GM18858 (cell line): Measurements from ENCODE around the gene TMEM202.
"Not testable (repeated sequence)": the region's sequence is repeated elsewhere in the genome, so short reads cannot be mapped to it uniquely, and the experiment has no call there.

Source experiments
- ATAC-seq: cut with Tn5 transposase; IDR thresholded peaks from one replicate; pipeline ENCODE4 v1.9.1; 2021; ENCODE audit not compliant: unreplicated experiment

The TMEM202 gene

DNA sequence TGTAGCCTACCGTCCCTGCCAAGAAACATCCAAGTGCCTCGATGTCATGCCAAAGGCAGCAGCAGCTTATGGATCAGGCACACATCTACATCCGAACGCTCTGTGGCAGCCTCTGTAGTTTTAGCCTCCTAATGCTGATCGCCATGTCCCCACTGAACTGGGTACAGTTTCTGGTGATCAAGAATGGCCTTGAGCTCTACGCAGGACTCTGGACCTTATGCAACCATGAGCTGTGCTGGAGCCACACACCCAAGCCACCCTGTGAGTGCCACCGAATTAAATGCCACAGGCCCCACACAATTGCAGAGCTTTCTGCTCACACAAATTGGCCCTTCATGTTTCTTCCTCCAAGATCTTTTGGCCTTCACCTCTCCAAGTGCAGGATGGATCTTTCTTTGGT is 543 bp downstream of the TMEM202 start:
- ATAC-seq, result no peak

DNA sequence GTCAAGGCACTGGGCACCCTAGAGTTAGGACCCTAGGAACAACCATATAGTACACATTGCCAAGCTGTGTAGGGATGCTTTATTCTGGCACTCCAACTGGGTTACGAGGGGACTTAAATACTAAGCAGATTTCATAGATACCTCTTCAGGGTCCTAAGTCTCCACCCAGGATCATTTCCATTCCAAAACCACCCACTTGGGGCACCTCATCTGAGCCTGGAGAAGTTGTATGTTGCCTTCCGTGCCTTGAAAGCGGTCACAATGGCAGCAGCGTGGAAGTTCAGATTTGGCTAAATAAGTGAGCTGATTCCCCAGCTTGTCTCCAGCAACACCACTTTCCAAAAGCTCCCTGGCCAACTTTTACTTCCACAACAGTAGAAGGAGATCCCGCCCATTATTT is 4.6 kb downstream of the TMEM202 start:
- no peak for ATAC-seq

DNA sequence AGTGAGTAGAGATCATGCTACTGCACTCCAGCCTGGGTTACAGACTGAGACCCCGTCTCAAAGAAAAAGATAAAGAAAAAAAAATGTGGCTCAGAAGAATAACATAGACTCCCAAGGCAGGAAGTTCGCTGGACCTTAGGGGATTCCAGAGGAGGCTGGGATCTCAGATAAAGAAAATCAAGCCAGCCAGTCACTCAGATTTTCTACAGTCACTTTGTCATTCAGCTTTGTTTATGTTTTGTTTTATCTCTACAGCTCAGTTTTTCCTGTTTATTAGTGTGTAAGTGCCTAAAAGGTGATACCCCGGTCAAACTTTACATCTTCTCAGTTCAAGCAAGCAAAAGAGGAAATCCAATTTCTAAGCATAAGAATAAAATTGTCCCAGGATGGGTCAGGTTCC is 6.3 kb downstream of the TMEM202 start:
- ATAC-seq, result no peak

DNA sequence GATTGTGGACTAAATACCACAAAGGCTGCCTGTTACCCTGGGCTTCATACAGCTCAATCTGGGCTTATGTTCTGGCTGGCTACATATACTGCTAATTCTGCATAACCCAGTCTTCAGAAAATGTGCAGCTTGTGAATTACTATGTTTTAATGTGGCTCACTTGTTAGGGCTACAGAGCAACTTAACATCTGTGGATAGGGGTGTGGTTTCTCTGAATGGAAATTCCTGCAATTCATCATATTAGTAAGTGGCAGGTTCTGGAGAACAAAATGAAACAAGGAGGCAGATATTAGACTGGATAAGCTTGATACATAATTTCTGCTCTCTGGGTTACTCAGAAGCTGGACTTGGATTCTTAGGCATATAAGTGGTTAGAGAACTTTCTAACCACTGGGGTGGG is 6.7 kb downstream of the TMEM202 start:
- no peak for ATAC-seq

DNA sequence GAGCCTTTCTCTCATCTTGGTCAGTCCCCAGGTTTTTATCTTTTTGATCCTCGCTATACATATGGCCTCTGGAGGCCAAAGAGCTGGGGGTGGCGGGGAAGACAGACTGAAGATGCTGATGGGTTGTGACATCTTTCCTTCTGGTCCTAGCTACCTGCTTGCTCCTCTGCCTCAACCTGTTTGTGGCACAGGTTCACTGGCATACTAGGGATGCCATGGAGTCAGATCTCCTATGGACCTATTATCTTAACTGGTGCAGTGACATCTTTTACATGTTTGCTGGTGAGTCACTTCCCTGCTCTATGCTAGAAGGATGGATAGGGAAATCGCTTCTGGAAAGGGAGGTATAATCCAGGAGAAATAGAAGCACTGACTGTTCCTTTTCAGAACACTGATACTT is 8.8 kb downstream of the TMEM202 start:
- ATAC-seq, result no peak

DNA sequence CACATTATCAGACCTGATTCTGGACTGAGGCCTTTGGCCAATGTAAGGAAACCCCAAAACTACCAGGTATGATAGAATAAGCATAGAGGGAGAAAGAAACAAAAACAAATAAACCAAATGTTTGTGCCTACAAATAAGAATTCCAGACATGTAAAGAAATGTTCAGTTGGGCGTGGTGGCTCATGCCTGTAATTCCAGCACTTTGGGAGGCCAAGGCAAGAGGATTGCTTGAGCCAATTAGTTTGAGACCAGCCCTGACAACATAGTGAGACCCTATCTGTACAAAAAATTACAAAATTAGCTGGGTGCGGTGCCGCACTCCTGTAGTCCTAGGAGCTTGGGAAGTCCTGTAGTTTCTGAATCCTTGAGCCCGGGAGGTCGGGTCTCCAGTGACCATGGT is 13.0 kb downstream of the TMEM202 start:
- ATAC-seq, result no peak

DNA sequence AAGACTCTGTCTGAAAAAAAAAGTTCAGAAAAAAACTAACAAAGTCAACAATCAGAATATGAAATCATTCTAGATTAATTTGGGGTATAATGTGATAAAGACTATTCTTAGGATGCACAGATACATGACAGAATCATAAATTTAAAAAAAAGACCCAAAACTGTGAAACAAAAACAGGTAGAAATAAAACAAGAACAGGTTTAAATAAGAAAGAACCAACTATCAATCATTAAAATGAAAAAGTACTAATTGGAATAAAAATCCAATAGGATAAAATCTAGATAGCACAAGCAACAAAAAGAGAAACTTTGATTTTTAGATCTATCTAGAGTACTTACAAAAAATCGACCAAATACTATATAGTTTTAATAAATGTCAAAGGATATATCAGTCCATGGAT is 13.4 kb downstream of the TMEM202 start:
- ATAC-seq, result no peak

DNA sequence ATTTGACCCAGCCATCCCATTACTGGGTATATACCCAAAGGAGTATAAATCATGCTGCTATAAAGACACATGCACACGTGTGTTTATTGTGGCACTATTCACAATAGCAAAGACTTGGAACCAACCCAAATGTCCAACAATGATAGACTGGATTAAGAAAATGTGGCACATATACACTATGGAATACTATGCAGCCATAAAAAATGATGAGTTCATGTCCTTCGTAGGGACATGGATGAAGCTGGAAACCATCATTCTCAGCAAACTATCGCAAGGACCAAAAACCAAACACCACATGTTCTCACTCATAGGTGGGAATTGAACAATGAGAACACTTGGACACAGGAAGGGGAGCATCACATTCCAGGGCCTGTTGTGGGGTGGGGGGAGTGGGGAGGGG is 15.2 kb downstream of the TMEM202 start:
- not testable (repeated sequence) for ATAC-seq

DNA sequence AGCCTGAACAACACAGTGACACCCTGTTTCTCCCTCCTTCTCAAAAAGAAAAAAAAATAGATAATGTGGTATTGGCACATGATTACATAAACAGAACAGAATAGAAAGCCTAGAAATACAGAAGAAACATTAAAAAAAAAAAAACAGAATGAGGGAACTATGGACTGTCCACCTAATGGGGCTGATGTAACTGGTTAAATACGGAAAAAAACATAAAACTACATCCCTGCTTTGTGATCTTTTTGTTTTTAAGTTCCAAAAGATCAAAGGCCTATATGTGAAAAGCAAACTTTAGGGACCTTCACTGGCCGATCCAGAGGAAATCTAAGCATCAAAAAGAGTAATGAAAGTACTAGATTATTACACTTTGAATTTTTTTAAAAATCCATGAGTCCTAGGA is 17.2 kb downstream of the TMEM202 start:
- no peak for ATAC-seq

DNA sequence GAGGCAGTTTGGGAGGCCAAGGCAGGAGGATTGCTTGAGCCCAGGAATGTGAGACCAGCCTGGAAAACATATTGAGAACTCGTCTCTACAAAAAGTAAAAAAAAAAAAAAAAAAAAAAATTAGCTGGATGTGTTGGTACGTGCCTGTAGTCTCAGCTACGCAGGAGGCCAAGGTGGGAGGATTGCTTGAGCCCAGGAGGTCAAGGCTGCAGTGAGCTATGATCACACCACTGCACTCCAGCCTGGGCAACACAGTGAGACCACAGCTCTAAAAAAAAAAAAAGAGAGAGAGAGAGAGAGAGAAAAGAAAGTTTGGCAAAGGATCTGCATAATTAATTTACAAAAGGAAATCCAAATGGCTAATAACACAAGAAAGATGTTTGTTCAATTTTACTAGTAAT is 21.7 kb downstream of the TMEM202 start:
- not testable (repeated sequence) for ATAC-seq

DNA sequence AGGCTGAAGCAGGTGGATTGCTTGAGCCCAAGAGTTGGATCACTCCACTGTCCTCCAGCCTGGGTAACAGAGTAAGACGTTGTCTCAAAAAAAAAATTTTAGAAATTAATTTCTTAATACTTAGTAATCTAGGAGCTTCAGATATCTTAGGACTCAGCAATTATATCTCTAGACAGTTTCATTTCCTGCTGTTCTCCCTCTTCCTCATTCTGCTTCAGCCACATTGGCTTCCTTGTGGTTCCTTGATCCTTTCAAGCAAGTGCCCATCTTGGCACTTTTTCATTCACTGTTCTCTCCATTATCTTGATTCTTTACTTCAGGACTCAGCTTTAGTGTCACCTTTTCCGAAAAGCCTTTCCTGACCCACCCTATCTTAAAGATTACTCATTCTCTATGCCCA is 22.5 kb downstream of the TMEM202 start:
- ATAC-seq, result no peak

DNA sequence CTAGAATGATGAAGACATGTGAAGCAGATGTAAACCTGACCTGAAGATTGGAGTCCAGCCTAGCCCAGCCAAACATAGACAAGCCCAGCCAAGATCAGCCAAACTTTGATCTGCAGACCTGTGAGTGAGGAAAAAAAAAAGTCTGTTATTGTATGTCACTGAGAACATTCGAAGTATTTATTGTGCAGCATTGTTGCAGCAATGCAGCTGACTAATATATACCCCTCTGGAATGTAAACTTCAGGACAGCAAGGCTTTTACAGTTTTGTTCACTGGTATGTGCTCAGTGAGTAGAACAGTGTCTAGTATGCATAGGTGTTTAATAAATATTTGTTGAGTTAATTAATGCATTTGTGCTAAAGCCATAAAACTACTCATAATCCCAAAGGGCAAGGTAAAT is 23.4 kb downstream of the TMEM202 start:
- ATAC-seq, result no peak

DNA sequence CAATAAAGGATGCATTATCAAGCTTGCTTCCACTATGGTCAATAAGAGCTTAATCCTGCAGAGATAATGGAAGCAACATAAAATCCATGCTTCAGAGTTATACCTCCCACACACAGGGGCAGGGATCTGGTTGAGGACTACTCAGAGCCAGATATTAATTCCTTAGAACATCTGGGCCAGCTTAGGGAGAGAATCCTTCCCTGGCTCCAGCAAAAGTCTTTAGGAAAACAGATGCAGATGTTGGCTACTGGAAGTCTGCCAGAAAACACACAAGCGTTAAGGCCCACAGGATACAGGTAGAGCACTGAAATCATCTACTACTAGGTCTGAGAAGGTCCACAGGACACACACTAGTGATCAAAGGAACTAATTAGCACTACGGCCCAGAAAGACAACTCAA is 25.2 kb downstream of the TMEM202 start:
- no peak for ATAC-seq

DNA sequence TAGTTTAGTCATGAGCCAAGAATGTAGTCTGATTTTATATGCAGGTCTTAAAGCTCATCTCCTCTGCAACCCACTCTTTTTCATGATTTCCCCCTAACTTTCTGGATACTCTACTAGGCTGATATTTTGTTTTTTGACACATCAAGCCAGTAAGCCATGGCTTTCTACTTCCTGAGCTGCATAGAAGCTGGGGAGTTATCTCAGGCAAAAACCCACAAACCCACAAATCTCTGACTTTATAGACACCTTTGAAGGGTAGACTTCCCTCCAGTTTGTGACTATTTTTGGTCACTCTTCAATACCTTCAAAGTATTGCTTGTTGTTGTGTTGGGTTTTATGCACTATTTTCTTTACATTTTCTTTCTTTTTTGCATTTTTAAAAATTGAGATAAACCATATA is 28.6 kb downstream of the TMEM202 start:
- ATAC-seq, result no peak

DNA sequence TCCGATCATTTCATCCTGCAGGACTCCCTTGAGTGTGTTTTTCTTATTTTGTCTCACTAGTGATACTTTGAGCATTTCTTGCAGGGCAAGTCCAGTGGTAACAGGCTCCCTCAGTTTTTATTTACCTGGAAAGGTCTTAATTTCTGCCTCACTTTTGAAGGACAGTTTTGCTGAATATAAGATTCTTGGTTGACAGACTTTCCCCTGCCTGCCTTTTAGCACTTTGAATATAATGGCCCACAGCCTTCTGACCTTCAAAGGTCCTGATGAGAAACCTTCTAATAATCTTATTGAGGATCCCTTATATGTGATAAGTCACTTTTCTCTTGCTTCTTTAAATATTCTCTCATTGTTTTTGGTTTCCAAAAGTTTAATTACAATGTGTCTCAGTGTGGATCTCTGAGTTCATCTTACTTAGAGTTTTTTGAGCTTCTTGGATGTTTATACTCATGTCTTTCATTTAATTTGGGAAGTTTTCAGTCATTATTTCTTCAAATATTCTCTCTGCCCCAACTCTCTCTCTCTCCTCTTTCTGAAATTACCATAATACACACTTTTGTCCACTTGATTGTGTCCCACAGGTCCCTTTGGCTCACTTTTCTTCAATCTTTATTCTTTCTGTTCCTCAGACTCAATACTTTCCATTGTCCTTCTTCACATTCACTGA is 39.7 kb downstream of the TMEM202 start:
- no peak for ATAC-seq

DNA sequence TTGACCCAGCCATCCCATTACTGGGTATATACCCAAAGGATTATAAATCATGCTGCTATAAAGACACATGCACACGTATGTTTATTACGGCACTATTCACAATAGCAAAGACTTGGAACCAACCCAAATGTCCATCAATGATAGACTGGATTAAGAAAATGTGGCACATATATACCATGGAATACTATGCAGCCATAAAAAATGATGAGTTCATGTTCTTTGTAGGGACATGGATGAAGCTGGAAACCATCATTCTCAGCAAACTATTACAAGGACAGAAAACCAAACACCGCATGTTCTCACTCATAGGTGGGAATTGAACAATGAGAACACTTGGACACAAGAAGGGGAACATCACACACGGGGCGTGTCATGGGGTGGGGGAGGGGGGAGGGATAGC is 44.7 kb downstream of the TMEM202 start:
- ATAC-seq, result not testable (repeated sequence)

DNA sequence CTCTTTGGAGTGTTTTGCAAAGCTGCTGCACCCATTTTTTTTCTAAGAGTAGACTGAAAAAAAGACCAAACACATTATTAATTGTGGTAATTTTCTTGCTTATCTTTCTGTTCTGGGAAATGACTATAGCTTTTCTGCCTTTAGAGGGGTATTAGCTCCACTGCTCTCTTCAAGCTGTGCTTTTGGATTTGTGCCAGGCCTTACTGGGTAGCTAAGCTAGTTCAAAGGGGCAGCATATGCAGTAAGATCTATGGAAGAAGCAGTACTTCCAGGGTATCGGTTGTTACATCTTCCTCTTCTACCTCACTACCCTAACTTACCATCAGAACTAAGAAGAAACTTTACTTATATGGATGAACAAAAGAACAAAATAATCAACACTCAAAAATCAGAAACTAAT is 47.3 kb downstream of the TMEM202 start:
- ATAC-seq, result no peak

DNA sequence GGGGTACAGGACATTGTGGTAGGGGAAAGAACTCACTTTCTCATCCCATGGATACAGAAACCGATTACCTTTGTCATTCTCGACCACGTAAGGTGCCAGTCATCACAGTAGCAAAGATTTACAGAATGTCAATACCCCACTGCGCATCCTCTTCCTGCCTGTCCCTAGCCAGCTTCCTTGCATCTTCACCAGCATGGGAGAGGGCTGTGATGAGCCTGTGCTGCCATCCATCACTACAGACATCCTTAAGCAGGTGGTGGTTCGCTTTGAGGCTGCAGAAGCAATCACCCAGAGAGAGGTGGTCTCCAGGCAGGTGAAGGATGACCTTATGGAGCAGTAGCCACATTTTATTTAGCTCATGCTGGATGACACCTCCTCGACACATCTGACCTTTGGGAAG is 52.7 kb downstream of the TMEM202 start:
- no peak for ATAC-seq

DNA sequence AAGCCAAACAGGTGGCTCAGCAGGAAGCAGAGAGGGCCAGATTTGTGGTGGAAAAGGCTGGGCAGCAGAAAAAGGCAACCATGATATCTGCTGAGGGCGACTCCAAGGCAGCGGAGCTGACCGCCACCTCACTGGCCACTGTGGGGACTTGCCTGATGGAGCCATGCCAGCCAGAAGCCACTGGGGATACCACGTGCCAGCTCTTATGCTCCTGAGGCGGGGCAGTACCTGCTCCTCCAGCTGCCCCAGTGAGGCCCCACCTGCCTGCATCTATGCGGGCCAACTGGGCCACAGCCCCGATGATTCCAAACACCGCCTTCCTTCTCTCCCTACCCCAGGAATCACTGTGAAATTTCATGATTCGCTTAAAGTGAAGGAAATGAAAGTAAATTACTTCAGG is 53.1 kb downstream of the TMEM202 start:
- ATAC-seq, result no peak

DNA sequence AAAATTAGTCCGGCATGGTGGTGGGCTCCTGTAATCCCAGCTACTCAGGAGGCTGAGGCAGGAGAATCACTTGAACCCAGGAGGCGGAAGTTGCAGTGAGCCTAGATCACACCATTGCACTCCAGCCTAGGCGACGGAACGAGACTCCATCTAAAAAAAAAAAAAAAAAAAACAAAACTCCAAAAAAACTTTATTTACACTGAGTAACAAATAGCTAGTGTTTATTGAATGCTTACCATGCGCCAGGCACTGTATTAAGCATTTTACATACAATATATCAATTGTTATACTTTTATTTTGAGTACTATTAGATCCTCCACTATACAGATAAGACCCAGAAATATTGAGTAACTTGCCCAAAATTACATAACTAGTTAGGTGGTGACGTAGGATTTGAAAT is 58.6 kb downstream of the TMEM202 start:
- no peak for ATAC-seq
